Mesodermal cell (in vitro differentiated cells): ENCODE data around the gene ILF3. TPM values are rescaled to one million over a fixed set of nuclear protein-coding genes. Genes with fewer than 3 reads are reported as not detected.

Experiments
- H3K27ac ChIP-seq: 2 replicates; pipeline ENCODE4 v1.7.0; 2013; ENCODE audit warnings: mild to moderate bottlenecking, low read depth, low read length, moderate library complexity; ENCODE audit not compliant: severe bottlenecking
- H3K36me3 ChIP-seq: 2 replicates; pipeline ENCODE4 v1.7.1; 2013; ENCODE audit warnings: mild to moderate bottlenecking, low read length, moderate library complexity; ENCODE audit not compliant: control insufficient read depth, insufficient read depth
- H3K4me1 ChIP-seq: one replicate; pipeline ENCODE4 v1.7.1; 2013; ENCODE audit warnings: mild to moderate bottlenecking, low read length; ENCODE audit not compliant: insufficient read depth, control insufficient read depth, poor library complexity, severe bottlenecking
- H3K4me3 ChIP-seq: 2 replicates; pipeline ENCODE4 v1.7.0; 2013; ENCODE audit warnings: low read length, control low read depth, mild to moderate bottlenecking; ENCODE audit not compliant: insufficient read depth, poor library complexity, severe bottlenecking; ENCODE audit errors: extremely low read depth
- H3K9me3 ChIP-seq: 2 replicates; pipeline ENCODE4 v1.7.1; 2013; ENCODE audit warnings: mild to moderate bottlenecking, low read length, moderate library complexity; ENCODE audit not compliant: control insufficient read depth
- WGBS, 2 experiments: methylation state at CpG; one replicate each; pipeline ENCODE4 v1.1.5; 2013; ENCODE audit warnings: missing lambda C conversion rate in 2 of 2; ENCODE audit not compliant: insufficient coverage in 2 of 2; 5-methylcytosine and 5-hydroxymethylcytosine counted together
- polyA plus RNA-seq, 2 experiments: library from polyadenylated mRNA; stranded (reverse); fragments of 50-300 nt; gene quantifications; one replicate each; pipeline ENCODE4 v1.2.3, GENCODE V29; 2013

Gene ILF3
- 241 TPM for polyA plus RNA-seq (2013, experiment 1 of 2)
- polyA plus RNA-seq (2013, experiment 2 of 2) = 216 TPM

DNA sequence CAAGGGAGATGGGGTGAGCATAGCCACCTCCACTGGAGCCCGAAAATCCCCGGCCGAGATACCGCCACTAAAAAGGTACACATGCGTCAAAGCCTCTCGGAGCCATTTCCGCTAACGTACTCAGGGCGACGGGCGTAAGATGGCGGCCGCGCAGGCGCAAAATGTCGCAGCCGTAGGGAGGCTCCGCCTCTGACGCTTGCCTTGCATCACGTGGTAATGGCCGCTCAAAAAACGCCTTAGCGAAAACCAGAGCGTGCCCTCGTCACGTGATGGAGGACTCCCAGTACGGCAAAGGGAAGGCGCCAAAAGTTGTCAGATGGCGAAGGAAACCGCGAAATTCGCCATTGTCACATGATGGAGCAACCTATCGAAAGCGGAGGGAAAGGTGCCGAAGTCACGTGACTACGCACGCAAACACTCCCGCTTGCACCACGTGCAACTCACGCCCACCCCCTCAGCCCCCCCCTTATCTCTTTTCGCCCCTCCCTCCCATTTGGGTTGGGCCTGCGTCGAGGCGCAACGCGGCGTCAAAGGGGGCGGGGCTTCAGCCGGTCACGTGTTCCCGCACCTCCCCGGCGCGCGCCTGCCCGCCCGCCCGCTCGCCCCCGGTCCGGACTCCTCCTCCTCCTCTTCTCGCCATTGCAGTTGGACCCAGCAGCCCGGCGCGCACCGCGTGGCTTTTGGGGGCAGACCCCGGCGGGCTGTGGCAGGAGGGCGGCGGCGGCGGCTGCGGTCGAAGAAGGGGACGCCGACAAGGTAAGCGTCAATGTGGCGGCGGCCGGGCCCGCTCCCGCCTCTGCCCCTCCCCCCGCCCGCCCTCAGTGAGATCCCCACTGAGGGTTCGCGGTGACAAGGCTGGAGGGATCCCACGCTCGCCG lies at the start of gene ILF3:
Gene ILF3 (plus strand): TSS at position 615 of the 878 bp plus-strand sequence. CDS start 16,260 bp downstream, outside the sequence.
- peak within 1 kb of the TSS; percentile 100 for H3K4me3 ChIP-seq
- peaks cover 7% of the 10 kb centered on the region for H3K4me1 ChIP-seq
- no peaks in the 10 kb centered on the region for H3K9me3 ChIP-seq
- WGBS, 2 experiments = 0% methylated on average over 54 to 75 of the region's 91 CpGs
- H3K36me3 ChIP-seq = peaks cover 49% of the 10 kb centered on the region
- H3K27ac ChIP-seq = peak within 1 kb of the TSS; percentile 99

DNA sequence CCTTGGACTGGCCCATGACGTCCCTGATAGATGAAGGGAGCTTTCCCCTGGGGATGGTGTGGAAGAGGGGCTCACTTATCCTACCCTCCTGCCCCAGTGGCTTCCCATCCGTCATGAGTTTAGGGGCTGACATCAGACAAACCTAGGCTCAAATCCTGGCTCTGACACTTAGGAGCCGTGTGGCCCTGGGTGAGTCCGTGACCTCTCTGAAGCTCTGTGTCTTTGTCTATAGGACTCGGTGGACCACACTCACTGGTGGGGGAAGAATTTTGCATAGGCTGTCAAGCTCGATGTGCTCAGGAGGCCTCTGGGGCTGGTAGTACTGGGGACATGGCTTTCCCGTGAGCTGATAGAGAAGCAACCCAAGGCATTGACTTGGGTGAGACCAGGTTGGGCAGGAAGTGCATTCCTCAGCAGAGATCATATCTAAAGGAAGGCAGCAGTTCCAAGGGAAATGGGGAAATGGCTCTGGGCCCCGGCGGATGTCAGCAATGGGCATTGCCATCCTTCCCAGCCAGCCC lies 49.6 kb upstream of the ILF3 start:
- H3K27ac ChIP-seq = peak overlapping the region; percentile 87
- H3K4me1 ChIP-seq = peaks cover 17% of the 10 kb centered on the region
- H3K4me3 ChIP-seq = no peak overlapping the region
- no peaks in the 10 kb centered on the region for H3K36me3 ChIP-seq
- WGBS, 2 experiments = 89 to 93% methylated on average over 8 of the region's 9 CpGs
- H3K9me3 ChIP-seq = no peaks in the 10 kb centered on the region

DNA sequence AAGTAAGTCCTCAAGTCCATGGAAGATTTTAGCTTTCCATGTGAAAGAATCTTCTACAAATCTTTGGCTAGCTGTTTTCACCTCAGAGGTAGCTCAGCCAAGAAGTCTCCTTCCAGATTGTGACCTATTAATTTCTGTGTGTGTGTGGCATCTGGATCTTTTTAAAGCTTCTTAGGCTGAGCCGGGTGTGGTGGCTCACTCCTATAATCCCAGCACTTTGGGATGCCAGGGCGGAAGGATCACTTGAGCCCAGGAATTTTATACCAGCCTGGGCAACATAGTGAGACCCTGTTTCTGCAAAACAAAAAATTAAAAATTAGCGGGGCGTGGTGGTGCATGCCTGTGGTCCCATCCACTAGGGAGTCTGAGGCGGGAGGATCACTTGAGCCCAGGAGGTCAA lies 42.2 kb upstream of the ILF3 start:
- Histone ChIP-seq H3K4me3 (no peak overlapping the region), H3K36me3 (peaks cover 25% of the 10 kb centered on the region), H3K27ac (no peak overlapping the region), H3K4me1 (peaks cover 2% of the 10 kb centered on the region), H3K9me3 (no peaks in the 10 kb centered on the region)
- 92 to 95% methylated on average over 4 to 5 of the region's 5 CpGs for WGBS, 2 experiments

DNA sequence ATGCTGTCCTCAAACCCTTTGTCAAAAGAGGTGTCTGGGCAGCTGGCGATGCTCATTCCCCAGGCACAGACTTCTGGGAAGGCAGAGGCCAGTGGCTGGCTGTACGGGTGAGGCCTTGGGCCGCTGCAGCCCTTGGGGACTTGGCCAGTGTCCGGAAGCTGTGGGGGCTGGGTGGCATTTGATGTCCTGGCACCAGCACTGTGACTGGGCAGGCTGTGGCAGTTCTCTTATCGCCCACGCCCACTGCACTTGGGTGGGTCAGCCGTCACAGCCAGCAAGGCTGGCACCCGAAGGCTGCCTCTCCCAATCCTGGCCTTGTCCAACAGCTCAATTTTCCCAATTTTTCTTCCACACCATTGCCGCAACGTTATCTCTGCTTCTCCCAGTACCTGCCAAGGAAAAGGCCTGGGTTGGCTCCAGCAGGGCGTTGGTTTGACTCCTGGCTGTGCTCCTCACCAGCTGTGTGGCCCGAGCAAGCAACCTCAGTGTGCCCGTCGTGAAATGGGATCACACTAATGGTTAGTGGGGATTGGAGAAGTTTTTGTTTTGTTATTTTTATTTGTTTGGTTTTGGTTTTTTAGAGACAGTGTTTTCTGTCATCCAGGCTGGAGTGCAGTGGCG lies 41.5 kb upstream of the ILF3 start:
- Histone ChIP-seq H3K27ac (no peak overlapping the region), H3K4me1 (peaks cover 4% of the 10 kb centered on the region), H3K9me3 (no peaks in the 10 kb centered on the region), H3K36me3 (peaks cover 28% of the 10 kb centered on the region), H3K4me3 (no peak overlapping the region)
- WGBS, 2 experiments = 96 to 98% methylated on average over 12 to 14 of the region's 15 CpGs

DNA sequence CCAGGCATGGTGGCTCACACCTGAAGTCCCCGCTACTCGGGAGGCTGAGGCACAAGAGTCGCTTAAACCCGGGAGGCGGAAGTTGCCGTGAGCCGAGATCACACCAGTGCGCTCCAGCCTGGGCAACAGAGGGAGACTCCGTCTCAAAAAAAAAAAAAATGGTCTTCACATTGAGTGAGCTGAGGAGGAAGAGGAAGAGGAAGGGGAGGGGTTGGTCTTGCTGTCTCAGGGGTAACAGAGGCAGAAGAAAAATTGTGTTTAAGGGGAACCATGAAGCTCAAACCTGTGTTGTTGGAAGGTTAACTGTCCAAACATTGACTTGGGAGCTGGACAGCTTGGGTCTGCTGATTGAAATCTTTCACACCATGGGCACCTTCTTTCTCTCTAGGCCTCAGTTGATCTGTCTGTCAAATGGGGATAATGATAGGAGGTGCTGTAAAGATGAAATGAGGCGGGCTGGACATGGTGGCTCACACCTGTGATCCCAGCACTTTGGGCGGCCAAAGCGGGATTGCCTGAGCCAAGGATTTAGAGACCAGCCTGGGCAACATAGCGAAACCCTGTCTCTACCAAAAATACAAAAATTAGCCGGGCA lies 38.6 kb upstream of the ILF3 start:
- peaks cover 42% of the 10 kb centered on the region for H3K36me3 ChIP-seq
- 91 to 98% methylated on average over 11 to 14 of the region's 14 CpGs for WGBS, 2 experiments
- peaks cover 8% of the 10 kb centered on the region for H3K4me1 ChIP-seq
- H3K4me3 ChIP-seq = no peak overlapping the region
- H3K27ac ChIP-seq = no peak overlapping the region
- no peaks in the 10 kb centered on the region for H3K9me3 ChIP-seq

DNA sequence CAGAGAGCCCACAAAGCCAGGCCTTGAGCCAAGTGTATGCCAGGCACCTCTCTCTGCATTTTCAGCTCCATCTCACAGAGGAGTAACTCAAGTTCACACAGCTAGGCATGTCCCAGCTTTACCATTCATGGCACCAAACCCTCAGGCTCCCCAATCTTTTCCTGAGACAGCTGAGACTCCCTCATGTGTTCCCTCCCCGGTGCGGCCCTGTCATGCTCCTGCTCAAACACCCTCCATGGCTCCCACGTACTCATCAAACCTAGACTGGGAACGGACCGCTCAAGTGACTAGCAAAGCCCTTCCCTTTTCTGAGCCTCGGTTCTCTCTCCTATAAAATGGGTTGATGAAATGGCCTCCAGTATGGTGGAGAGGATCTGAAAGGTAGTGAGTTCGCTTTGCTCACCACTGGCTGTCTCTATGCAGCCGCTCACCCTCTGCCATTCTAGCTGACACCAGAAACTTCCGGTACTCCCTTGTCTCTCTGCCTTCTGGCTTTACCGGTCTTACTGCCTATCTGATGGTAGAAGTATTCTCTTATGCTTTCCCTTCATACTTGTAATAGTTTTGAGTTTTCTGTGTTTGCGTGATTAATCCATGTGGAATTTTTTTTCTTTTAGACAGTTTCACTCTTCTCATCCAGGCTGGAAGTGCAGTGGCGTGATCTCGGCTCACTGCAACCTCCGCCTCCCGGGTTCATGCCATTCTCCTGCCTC lies 36.6 kb upstream of the ILF3 start:
- H3K36me3 ChIP-seq = peaks cover 34% of the 10 kb centered on the region
- H3K4me3 ChIP-seq = no peak overlapping the region
- 96 to 99% methylated on average over 7 to 11 of the region's 15 CpGs for WGBS, 2 experiments
- H3K4me1 ChIP-seq = peaks cover 8% of the 10 kb centered on the region
- H3K9me3 ChIP-seq = no peaks in the 10 kb centered on the region
- peak overlapping the region; percentile 16 for H3K27ac ChIP-seq

DNA sequence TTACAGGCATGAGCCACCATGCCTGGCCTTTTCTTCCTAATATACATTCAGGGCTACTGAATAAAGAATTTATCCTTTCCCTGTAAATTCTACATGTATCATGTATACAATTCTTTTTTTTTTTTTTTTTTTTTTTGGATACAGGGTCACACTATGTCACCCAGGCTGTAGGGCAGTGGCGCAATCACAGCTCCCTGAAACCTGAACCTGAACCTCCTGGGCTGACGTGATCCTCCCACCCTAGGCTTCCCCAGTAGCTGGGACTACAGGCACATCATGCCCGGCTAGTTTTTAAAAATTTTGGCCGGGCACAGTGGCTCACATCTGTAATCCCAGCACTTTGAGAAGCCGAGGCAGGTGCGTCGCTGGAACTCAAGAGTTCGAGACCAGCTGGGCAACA lies 35.3 kb upstream of the ILF3 start:
- no peak overlapping the region for H3K27ac ChIP-seq
- no peak overlapping the region for H3K4me3 ChIP-seq
- 92 to 95% methylated on average over 8 of the region's 8 CpGs for WGBS, 2 experiments
- no peaks in the 10 kb centered on the region for H3K9me3 ChIP-seq
- peaks cover 30% of the 10 kb centered on the region for H3K36me3 ChIP-seq
- H3K4me1 ChIP-seq = peaks cover 8% of the 10 kb centered on the region

DNA sequence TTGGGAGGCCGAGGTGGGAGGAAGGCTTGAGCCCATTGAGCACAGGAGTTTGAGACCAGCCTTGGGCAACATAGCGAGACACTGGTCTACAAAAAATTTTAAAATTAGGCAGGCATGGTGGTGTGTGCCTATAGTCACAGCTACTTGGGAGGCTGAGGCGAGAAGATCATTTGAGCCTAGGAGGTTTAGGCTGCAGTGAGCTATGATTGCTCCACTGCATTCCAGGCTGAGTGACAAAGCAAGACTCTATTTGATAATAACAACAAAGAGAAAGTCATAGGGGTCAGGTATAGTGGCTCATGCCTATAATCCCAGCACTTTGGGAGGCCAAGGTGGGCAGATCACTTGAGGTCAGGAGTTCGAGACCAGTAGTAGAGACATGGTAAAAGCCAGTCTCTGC lies 33.4 kb upstream of the ILF3 start:
- Histone ChIP-seq H3K36me3 (peaks cover 24% of the 10 kb centered on the region), H3K4me3 (no peak overlapping the region), H3K27ac (no peak overlapping the region), H3K4me1 (peaks cover 13% of the 10 kb centered on the region), H3K9me3 (no peaks in the 10 kb centered on the region)
- WGBS, 2 experiments = 98 to 100% methylated on average over 4 of the region's 4 CpGs

DNA sequence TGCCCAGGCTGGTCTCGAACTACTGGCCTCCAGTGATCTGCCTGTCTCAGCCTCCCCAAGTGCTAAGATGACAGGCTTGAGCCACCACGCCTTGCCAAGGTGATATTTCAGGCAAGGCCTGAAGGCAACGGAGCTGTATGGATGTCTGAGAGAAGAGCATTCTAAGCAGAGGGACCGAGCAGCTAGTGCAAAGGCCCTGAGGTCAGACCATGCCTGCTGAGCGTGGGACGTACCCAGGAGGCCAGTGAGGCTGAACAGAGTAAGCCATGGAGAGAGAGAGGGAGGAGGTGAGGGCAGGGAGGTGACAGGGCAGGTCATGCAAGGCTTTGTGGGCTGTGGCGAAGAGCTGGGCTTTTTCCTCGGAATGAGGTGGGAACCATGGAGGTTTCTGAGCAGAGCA lies 32.2 kb upstream of the ILF3 start:
- H3K36me3 ChIP-seq = peaks cover 29% of the 10 kb centered on the region
- H3K4me1 ChIP-seq = peaks cover 11% of the 10 kb centered on the region
- no peak overlapping the region for H3K27ac ChIP-seq
- 97 to 99% methylated on average over 8 of the region's 8 CpGs for WGBS, 2 experiments
- no peak overlapping the region for H3K4me3 ChIP-seq
- no peaks in the 10 kb centered on the region for H3K9me3 ChIP-seq

DNA sequence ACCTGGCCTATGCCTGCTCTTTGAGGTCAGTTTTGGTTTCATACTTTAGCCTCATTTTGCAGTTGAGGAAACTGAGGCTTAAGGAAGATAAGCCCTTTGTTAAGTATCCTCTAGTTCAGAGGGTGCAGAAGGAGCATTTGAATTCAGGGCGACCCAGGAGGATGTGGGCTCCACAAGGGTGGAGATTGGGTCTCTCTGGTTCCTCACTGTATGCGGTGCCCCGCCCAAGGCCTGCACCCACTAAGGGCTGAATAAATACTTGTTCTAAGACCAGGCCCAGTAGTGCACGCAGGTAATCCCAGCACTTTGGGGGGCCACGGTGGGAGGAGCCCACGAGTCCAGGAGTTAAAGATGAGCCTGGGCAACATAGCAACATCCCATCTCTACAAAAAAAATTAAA lies 29.6 kb upstream of the ILF3 start:
- Histone ChIP-seq H3K27ac (no peak overlapping the region), H3K36me3 (peaks cover 37% of the 10 kb centered on the region), H3K9me3 (no peaks in the 10 kb centered on the region), H3K4me3 (no peak overlapping the region), H3K4me1 (peaks cover 5% of the 10 kb centered on the region)
- WGBS, 2 experiments = 90 to 94% methylated on average over 2 to 4 of the region's 6 CpGs
